GM21737 (cell line): Measurements from ENCODE around the gene P3H3.

ENCODE experiments used
- ATAC-seq: cut with Tn5 transposase; IDR thresholded peaks from one replicate; pipeline ENCODE4 v1.9.1; 2021; ENCODE audit warnings: mild to moderate bottlenecking, moderate library complexity; ENCODE audit not compliant: unreplicated experiment

Gene P3H3

GRCh38 chr12:6799147-6799546, 29.1 kb upstream of the P3H3 start:
- ATAC-seq: no peak

GRCh38 chr12:6807170-6807569, 21.0 kb upstream of the P3H3 start:
- ATAC-seq: no peak

- no peak for ATAC-seq
Observed at GRCh38 chr12:6809056-6809455, 19.2 kb upstream of the P3H3 start.

- no peak for ATAC-seq
Observed at GRCh38 chr12:6810758-6811157, 17.4 kb upstream of the P3H3 start.

- ATAC-seq: no peak
Observed at GRCh38 chr12:6813363-6813762, 14.8 kb upstream of the P3H3 start.

- no peak for ATAC-seq
Observed at GRCh38 chr12:6816598-6816997, 11.6 kb upstream of the P3H3 start.

- no peak for ATAC-seq
Observed at GRCh38 chr12:6817098-6817497, 11.1 kb upstream of the P3H3 start.

- no peak for ATAC-seq
Observed at GRCh38 chr12:6817662-6818157, 10.5 kb upstream of the P3H3 start.

- ATAC-seq: no peak
Observed at GRCh38 chr12:6818222-6818621, 10.0 kb upstream of the P3H3 start.

GRCh38 chr12:6818645-6819044, 9.6 kb upstream of the P3H3 start:
- no peak for ATAC-seq

- ATAC-seq: no peak
Observed at GRCh38 chr12:6819106-6820030, 8.8 kb upstream of the P3H3 start.

- no peak for ATAC-seq
Observed at GRCh38 chr12:6820166-6820565, 8.0 kb upstream of the P3H3 start.

GRCh38 chr12:6821591-6822425, 6.4 kb upstream of the P3H3 start, which contains the start of gene GPR162:
Gene GPR162, plus strand, starts transcription at chr12:6821821. Its CDS starts 2,078 bp downstream, at chr12:6823899.
- no peak for ATAC-seq

- ATAC-seq: no peak
Observed at GRCh38 chr12:6822426-6823135, 5.6 kb upstream of the P3H3 start.

- ATAC-seq: no peak
Observed at GRCh38 chr12:6823182-6824084, 4.8 kb upstream of the P3H3 start.

GRCh38 chr12:6824085-6824775, 4.0 kb upstream of the P3H3 start:
- no peak for ATAC-seq

GRCh38 chr12:6824901-6825381, 3.3 kb upstream of the P3H3 start:
- no peak for ATAC-seq

- ATAC-seq: no peak
Observed at GRCh38 chr12:6825398-6826124, 2.6 kb upstream of the P3H3 start.
